NAMALWA (cell line): ENCODE measurements around the gene ABCC11.
"Not testable (repeated sequence)": the region's sequence is repeated elsewhere in the genome, so short reads cannot be mapped to it uniquely, and the experiment has no call there.

ENCODE experiments used
- DNase-seq: peaks from one replicate; pipeline ENCODE4 v3.0.0-alpha.2; 2015; ENCODE audit warnings: low spot score

ABCC11 gene

DNA sequence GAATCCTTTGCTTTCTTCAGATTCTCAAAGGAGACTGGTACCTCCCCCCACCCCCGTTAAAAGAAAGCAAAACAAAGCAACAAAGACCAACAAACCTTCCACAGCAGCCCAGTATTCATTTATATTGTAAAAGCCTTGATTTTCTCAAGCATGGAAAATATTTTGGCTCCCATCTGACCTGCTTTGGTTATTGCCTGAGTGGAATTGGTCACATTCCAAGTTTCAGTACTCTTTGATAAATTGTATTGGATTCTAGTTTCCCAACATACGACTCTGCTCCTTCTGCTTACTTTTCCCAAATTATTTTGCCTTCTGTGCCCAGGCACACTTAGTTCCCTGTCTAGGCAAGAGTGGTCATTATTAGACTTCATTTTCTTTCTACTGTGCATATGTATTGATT, 1.3 kb downstream of the ABCC11 start:
- no peak for DNase-seq

DNA sequence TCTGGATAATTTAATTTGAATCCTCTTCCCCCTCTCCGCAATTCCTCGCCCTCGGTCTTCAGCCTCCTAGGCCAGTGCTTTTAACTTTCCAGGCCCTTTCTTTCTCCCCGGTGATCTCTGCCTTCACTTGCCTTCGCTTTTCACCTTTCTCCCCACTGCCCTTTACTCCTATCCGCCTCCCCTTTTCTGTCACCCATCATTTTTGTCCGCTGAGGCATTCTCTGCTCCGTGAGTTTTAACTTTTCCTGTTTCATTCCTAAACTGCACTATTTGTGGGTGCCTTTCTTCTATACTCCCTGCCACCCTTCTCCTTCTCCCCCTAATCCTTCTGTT, 2.5 kb downstream of the ABCC11 start:
- DNase-seq, result no peak

DNA sequence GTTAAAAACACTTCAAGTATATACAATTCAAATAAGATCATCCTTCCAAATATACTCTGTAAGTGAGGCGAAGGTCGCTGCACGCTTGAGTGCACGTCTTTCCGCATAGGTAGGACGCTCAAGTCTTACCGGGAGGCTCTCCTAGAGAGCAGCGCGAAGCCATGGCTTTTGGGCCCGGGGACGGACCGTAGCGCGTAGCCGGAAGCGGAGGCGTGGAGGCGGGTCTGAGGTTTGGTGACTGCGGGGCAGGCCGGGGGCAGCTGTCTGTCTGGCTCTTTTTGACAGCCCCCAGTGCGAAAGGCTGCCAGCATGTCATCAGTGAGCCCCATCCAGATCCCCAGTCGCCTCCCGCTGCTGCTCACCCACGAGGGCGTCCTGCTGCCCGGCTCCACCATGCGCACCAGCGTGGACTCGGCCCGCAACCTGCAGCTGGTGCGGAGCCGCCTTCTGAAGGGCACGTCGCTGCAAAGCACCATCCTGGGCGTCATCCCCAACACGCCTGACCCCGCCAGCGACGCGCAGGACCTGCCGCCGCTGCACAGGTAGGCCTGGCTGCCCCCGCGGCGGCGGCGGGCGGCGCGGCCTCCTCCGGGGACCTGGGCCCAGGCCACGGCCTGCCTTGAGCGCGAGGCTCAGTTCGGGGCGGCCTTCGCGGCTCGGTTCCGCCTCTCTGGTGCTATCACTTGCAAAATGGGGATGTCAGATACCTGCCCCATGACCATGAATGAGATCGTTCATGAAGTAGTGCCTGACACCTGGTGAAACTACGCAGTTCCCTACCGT, 3.1 kb downstream of the ABCC11 start, which contains the start of gene LONP2:
Gene LONP2 (plus strand): TSS at position 221 of the 783 bp plus-strand sequence. CDS start 89 bp downstream, at position 310.
- DNase-seq, result peak; percentile 87

DNA sequence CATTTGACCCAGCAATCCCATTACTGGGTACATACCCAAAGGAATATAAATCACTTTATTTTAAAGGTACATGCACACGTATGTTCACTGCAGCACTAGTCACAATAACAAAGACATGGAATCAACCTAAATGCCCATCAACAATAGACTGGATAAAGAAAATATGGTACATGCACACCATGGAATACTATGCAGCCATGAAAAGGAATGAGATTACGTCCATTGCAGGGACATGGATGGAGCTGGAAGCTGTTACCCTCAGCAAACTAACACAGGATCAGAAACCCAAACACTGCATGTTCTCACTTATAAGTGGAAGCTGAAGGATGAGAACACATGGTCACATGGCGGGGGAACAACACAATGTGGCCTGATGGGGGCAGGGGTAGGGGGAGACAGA, 7.2 kb downstream of the ABCC11 start:
- DNase-seq, result not testable (repeated sequence)

DNA sequence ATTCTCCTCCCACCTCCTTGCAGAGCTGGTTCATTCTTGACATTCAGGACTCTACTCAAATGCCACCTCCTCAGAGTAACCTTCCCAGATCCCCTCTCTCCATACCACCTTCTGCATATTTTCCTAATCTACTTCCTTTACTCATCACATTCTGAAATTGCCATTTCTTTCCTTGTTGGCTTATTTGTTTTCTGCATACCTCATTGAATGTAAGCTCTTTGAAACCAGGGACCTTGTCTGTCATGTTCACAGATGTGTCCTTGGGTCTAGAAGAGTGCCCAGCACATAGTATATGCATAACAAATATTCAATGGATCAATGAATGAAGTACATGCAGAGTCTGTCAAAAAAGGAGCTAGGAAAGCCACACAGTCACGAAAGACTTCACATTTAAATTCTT, 11.1 kb downstream of the ABCC11 start:
- DNase-seq, result no peak

DNA sequence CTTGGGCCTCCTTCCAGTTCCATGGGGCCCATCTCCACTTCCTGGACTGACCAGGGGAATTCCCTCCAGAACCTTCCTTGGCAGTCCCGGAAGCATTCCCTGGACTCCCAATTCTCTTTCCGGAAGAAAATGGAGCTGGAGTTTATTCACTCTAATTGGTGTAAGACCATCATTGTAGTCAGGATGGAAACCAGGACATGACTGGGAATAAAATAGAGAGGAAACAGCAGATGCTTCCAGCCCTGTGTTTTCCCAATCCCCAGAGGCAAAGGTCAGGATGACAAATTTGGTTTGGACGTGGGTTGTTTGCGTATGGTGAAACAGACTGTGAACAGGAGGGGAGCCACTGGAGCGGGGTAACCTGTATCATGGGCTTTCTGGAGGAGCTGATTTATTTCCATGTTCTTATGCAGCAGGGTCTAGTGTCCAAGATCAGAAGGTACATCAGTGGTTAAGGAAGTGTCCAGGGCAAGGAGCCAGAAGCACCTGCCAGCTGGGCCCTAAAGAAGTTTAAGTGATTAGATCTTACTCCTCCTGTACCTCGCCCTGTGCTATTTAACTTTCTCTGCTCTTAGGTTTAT, 11.7 kb downstream of the ABCC11 start:
- DNase-seq, result no peak

DNA sequence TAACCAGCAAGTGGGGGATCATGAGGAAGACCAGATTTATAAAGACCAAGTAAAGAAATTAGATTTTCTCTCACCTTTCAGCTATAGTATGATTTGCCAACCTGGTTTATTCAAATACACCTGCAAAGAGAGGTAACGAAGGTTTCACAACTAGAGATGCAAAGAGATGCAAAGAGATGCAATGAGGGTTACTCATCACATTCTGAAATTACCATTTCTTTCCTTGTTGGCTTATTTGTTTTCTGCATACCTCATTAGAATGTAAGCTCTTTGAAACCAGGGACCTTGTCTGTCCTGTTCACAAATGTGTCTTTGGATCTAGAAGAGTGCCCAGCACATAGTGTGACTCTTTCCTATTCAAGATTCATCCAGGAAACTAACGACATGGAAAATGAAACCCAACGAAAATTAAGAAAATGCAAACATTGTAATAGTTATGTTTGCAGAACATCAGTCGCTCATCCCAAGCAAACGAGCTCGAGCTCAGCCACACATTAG, 12.2 kb downstream of the ABCC11 start:
- DNase-seq, result no peak

DNA sequence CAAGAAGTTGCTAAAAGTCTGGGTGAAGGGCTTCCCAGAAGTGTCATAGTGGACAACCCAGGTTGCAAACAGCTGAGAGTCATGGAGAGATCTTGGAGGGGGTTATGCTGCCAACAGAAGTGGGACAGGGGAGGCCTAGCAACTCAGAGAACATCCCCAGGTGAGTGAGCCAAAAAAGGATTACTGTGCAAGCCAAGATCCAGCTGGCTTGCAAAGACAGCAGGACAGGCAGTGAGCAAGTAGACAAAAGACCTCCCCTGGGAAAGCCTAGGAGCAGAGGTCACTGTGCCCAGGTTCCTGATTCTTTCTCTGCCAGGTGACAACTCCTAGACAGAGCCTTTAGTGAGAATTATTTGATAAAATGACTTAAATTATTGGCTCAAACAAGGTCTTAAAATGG, 12.7 kb downstream of the ABCC11 start:
- no peak for DNase-seq

DNA sequence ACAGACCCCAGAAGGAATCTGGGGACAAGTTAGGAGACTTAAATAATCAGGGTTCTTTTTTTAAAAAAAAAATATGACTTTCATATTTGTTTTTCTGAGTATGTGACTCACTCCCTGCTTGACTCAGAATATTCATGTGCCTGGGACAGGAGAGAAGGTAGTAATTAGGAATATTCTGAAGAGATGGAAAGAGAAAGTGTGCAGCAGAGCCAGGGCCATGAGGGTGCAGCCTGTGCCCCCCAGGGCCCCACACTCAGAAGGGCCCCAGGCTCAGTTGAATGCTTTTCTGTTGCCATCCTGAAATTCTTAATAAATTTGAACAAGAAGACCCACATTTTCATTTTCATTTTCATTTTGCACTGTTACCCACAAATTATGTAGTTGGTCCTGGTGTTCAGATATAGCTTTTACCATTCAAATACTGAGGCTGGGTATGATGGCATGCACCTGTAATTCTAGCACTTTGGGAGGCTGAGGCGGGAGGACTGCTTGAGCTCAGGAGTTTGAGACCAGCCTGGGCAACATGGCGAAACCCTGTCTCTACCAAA, 14.8 kb downstream of the ABCC11 start:
- DNase-seq, result no peak

DNA sequence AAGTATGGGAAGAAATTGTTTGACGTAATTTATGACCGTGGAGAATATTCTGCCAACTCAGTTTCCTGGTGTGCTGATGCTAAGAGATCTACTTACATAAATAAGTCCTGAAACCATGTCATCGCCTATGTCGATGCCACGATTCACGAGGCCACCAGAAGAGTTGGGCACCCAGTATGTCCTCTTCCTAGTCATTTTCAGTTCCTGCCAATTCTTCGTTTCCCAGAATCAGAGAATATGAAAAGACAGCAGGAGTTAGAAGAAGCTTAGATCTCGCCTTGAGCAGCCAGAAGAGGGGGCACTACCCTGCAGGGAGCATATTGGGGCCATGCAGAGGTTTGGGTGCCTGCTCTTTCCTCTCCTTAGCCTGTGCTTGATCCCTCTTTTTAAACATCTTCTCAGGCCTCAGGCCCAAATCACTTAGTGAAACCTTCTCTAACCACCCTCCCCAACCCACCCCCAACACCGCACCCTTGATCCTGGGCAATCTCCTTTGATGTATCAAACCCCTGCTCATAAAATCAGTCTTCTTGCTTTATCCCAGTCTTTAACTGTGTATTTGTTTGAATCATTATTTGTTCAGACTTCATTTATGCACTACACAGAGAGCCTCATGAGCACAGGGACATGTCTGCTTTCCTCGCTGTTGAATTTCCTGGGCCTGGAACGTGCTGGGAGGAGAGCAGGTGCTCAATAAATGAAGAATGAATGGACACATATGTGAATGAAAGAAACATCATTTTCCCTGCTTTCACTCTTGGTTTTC, 15.4 kb downstream of the ABCC11 start:
- peak; percentile 60 for DNase-seq

DNA sequence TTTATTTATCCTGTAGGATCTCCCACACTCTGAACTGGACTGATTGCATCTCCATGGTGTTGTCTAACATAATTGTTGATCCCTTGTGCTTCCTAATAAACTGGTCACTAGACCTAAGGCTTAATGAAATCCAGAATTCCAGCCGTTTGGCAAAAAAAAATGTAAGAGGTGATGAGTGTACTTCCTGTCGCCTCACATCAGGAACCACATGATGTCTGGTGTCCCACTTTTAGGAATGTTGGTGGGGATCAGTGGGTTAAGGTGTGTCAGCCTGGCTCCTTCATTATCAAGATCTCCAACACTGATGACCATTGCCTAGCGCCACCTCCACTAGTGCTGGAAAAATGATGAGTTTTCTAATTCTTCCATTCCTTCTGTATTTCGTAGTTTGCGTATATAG, 21.9 kb downstream of the ABCC11 start:
- DNase-seq, result no peak

DNA sequence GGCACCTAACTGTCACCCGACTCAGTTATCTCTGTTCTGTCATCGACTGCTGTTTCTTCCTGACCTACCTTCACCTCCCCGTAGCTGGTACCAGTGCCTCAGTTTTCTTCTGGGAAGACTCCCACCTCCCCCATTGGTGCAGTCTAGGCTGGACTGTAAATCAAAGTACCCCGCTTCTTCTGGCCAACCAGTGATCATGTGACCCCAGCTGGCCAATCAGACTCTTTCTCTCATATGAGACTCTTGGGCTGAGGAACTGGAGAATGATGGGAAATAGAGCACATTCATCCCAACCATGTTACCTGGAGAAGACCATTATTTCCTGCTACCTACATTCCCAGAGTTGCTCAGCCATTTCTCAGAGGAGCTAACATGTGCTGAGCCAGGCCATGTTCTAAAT, 23.8 kb downstream of the ABCC11 start:
- DNase-seq, result no peak

DNA sequence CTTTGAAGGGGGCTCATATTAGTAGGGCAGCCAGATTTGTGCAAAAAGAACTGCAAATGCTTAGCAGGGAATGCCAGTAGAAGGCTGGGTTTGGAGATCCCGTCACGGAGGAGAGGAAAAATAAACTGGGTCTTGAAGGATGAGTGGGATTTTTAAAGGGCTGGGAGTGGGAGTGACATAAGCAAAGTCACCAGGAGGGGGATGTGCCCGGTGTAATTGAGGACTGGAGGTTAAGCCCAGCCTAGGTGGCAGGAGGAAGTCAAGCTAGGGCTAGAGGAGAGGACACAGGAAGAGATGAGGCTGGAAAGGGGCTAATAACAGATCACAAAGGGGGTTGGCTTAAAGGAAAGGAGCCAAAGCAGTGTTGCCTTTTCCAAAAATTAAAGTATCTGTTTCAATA, 26.4 kb downstream of the ABCC11 start:
- no peak for DNase-seq

DNA sequence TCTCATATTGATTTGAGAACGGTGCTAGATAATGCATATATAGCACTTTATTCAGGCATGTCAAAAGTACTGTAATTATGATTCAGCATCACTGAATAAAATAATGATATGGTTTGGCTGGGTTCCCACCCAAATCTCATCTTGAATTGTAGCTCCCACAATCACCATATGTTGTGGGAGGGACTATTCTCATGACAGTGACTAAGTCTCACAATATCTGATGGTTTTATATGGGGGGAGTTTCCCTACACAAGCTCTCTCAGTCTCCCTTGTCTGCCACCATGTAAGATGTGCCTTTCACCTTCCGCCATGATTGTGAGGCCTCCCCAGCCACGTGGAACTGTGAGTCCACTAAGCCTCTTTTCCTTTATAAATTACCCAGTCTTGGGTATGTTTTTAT, 28.9 kb downstream of the ABCC11 start:
- no peak for DNase-seq

DNA sequence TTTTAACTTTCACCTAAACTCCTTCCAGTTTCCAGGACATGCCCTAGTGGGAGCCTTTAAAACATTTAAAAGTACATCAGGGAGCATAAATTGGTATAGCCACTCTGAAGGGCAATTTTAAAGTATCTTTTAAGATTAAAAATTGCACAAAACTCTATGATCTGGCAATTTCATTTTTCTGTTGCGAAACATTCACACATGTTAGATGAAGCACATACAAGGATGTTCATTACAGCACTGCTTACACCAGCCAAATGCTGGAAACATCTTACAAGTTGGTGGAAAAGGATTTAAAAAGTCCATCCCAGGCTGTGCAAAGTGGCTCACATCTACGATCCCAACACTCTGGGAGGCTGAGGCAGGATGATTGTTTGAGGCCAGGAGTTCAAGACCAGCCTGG, 29.6 kb downstream of the ABCC11 start:
- no peak for DNase-seq

DNA sequence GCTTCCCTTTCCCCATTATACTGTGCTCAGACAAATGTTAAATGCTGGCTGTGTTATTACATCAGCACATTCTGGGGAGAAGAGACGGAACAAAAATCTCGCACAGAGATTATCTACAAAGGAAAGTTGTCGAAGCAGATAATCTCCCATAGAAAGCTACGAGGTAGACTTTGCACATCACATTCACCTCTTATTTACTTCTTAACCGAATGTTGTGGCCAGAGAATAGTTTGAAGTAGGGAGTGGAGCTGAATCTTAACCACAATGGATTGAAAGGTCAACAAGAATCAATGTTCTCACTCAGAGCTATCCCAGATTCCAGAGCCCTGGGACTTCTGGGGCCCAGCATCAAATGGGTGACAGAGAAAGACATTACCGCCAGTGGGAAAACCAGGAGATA, 31.6 kb downstream of the ABCC11 start:
- no peak for DNase-seq

DNA sequence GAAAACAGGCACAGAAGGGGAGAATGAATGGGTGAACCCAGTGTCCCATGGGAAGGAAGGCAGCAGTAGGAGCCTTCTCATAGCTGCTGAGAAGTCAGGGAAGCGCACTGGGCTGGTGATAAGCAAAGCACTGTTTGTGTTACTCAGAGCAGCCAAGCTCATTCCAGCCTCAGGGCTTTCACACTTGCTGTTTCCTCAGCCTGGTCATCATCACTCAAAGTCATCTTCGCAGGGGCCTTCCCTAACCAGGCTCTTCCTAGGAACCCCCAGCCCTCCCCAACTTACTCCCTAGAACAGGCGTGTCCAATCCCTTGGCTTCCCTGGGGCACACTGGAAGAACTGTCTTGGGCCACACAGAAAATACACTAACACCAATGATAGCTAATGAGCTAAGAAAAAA, 35.3 kb downstream of the ABCC11 start:
- DNase-seq, result no peak

DNA sequence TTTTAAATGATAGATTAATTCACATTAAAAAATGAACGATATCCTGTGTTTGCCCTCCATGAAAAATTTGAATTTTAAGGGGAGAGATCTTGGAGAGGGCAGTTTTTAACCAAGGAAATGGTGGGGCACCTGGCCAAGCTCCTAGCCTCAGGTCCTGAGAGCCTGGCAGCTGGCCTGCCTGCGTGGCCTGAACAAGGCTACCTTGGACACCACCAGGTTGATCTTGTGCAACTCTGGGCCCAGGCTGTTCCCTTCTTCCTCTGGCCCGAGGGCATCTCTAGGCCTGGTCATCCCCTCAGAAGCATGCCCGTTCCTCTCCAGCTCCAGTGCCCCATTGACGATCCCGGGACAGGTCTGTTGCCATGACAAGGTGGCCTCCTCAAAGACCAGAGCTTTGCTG, 36.6 kb downstream of the ABCC11 start:
- DNase-seq, result no peak

DNA sequence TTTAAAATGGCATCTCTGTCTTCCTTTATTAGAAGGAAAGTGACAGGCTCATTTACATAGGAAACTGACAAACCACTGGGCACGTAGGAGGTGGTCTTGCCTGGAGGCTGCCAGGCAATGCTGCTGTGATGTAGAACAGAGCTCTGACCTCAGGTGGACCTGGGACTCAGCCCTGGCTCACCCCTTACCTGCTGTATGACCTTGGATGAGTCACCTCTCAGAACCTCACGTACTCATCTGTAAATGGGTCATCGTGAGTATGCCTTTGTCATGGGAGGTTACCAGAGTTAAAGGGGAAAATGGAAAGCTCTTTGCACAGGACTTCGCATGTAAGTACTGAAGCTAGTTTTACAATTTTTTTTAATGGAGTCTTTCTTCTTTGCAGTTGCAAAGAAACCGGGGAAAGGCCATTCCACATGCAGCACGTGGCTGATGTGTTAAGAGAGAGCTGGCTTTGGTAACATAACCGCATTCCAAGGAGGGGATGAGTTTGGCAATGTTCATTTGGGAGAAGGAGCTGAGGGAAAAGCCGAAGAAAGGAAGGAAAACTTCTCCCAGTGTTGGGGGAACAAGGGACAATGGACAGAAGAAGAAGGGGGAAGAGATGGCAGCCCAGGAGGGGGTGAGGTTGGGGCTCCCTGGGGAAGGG, 40.6 kb downstream of the ABCC11 start:
- no peak for DNase-seq

DNA sequence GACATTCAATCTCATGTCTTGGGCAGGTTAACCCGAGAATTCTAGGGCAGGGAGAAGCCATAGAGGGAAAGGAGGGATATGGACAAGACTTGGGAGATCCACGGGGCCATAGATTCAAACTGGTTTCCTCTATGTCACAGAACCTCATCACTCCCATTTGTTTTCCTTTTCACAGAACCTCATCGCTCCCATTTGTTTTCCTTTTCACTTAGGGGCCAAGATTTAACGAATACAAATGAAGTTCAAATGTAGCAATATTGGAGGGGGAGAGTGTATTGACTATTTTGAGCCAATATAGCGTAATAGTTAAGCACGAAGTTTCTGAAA, 42.6 kb downstream of the ABCC11 start:
- no peak for DNase-seq

DNA sequence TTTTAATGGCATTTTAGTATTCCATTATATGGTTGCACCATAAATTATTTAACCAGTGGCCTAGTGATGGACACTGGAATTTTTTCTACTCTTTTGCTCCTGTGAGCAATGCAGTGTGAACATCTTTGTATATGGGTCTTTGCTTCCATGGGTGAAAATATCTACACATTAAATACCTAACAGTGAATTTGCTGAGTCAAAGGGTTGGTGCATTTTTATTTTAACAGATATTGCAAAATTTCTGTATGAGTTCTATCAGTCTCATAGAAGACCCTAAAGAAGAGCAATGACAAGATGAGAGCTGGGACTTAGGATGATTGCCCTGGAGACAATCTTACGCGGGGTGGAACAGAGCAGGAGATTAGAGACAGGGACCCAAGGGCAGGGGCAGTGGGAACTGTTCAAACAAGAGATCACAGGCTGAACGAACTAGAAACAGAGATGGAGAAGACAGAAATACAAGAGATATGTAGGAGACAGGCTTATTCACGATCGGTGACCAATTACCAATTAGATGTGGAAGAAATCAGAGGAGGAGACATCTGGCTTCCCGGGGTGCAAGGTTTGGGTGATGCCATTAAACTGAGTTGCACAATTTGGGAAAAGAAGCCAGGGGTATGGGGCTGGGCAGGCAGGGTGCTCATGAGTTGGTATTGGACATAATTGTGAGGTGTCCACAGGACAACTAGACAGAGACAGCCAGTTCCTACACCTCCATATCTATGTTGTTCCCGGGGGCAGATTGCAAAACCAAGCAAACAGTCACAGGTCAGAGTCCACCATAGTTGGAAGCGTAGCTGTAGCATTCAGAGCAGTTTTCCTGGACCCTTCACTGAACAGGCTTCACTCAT, 43.1 kb downstream of the ABCC11 start:
- DNase-seq, result no peak
